22Rv1 (cell line): ENCODE measurements around the gene AURKAIP1.

Experiments used
- H3K27ac ChIP-seq: fragments of 450-650 bp; 2 replicates; pipeline ENCODE4 v1.5.1; 2017
- CTCF ChIP-seq: fragments of 450-650 bp; IDR thresholded peaks from 2 replicates; pipeline ENCODE4 v1.5.1; 2017; ENCODE audit warnings: mild to moderate bottlenecking
- ZFX ChIP-seq: fragments of 450-650 bp; IDR thresholded peaks from 2 replicates; pipeline ENCODE4 v1.6.1; 2017; ENCODE audit warnings: antibody characterized with exemption, borderline replicate concordance

Gene AURKAIP1

GRCh38 chr1:1374929-1375662 is at the start of gene AURKAIP1:
AURKAIP1 (minus strand) TSS chr1:1375207; CDS start chr1:1374756, 451 bp downstream.
- TF ChIP-seq CTCF (peak; percentile 34), ZFX (no peak)
- peak within 1 kb of the TSS; percentile 84 for H3K27ac ChIP-seq

DNA sequence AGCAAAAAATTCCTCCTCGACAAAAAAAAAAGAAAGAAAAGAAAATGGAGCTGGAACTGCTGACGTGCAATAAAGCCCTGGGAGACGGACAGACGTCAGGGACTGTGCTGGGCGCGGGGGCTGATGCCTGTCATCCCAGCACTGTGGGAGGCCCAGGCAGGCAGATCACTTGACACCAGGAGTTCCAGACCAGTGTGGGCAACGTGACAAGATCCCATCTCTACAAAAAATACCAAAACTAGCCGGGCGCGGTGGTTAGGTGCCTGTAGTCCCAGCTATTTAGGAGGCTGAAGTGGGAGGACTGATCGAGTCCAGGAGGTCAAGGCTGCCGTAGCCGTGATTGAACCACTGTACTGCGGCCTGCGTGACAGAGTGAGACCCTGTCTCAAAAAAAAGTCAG is 49.7 kb upstream of the AURKAIP1 start:
- H3K27ac ChIP-seq: no peak overlapping the region
- TF ChIP-seq CTCF (no peak), ZFX (no peak)

DNA sequence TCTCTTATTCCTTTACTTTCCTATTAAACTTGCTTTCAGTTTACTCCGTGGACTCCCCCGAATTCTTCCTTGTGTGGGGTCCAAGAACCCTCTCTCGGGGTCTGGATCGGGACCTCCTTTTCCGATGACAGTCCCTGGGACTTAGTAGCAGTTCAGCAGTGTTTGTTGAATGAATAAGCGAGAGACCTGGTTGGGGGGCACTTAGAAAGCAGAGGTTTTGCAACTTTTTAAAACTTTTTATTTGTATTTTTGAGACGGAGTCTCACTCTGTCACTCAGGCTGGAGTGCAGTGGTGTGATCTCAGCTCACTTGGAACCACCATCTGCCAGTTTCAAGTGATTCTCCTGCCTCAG is 48.2 kb upstream of the AURKAIP1 start:
- TF ChIP-seq ZFX (no peak), CTCF (no peak)
- H3K27ac ChIP-seq: no peak overlapping the region

GRCh38 chr1:1422465-1423244 is 47.6 kb upstream of the AURKAIP1 start:
- H3K27ac ChIP-seq: no peak overlapping the region

DNA sequence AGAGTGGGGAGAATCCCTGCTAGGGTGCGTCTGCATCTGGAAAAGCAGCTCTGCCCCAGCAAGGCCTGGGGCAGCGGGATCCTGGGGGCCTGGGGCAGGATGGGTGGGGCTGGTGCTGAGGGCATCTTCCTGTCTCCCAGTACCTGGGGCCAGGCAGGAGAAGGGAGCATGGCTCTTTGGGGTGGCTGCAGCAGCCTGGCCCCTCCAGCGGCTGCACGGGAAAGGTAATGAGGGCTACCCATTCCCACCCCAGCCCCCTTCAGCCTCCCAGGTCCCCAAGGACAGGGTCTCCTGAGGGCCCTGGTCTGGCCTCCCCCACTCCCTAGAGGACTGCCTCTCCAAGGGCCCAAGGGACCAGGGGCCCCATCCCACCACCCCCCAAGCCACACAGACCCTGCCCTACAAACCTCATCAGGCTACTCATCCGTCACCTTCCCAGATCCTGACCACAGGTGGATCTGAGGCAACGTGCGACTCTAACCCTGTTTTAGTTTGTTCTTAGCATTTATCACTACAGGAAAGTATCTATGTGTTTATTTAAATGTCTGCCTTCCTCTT is 47.0 kb upstream of the AURKAIP1 start:
- TF ChIP-seq CTCF (no peak), ZFX (no peak)
- no peak overlapping the region for H3K27ac ChIP-seq

More at GRCh38 chr1:1422465-1423244, 47.6 kb upstream of the AURKAIP1 start:
- TF ChIP-seq CTCF (no peak), ZFX (no peak)

- no peak for TF ChIP-seq CTCF
- TF ChIP-seq ZFX: no peak
- no peak within 1 kb of the TSS for H3K27ac ChIP-seq
These were observed 46.3 kb upstream of the AURKAIP1 start, which contains the start of gene ANKRD65 for GRCh38 chr1:1421147-1421906. ANKRD65 (minus strand) TSS chr1:1421276; CDS start chr1:1421005, 271 bp downstream.
